GM18909 (cell line): Measurements from ENCODE around the gene GFI1.
"Not testable (repeated sequence)": the region's sequence is repeated elsewhere in the genome, so short reads cannot be mapped to it uniquely, and the experiment has no call there.

Experiments used
- ATAC-seq: cut with Tn5 transposase; IDR thresholded peaks from one replicate; pipeline ENCODE4 v1.9.1; 2021; ENCODE audit warnings: mild to moderate bottlenecking; ENCODE audit not compliant: unreplicated experiment, poor library complexity

GFI1 gene

GRCh38 chr1:92486251-92487077 lies at the start of gene GFI1:
Gene GFI1, minus strand, starts transcription at chr1:92486925. Its CDS starts 3,438 bp downstream, at chr1:92483487.
- peak; percentile 34 for ATAC-seq

GRCh38 chr1:92532371-92532770 lies 45.6 kb upstream of the GFI1 start:
- ATAC-seq = not testable (repeated sequence)

- not testable (repeated sequence) for ATAC-seq
Observed at GRCh38 chr1:92531939-92532338, 45.2 kb upstream of the GFI1 start.

GRCh38 chr1:92527670-92528069 lies 40.9 kb upstream of the GFI1 start:
- ATAC-seq = no peak

GRCh38 chr1:92524944-92525590 lies 38.3 kb upstream of the GFI1 start:
- not testable (repeated sequence) for ATAC-seq

GRCh38 chr1:92519043-92519442 lies 32.3 kb upstream of the GFI1 start:
- ATAC-seq = no peak

- no peak for ATAC-seq
Observed at GRCh38 chr1:92516574-92516973, 29.8 kb upstream of the GFI1 start.

GRCh38 chr1:92515796-92516201 lies 29.1 kb upstream of the GFI1 start:
- ATAC-seq = no peak

- ATAC-seq = peak; percentile 78
Observed at GRCh38 chr1:92511541-92511940, 24.8 kb upstream of the GFI1 start.

- peak; percentile 48 for ATAC-seq
Observed at GRCh38 chr1:92509619-92510018, 22.9 kb upstream of the GFI1 start.

GRCh38 chr1:92505015-92505692 lies 18.4 kb upstream of the GFI1 start:
- ATAC-seq = no peak

- no peak for ATAC-seq
Observed at GRCh38 chr1:92504291-92505014, 17.7 kb upstream of the GFI1 start.

- ATAC-seq = no peak
Observed at GRCh38 chr1:92503926-92504285, 17.2 kb upstream of the GFI1 start.

GRCh38 chr1:92503043-92503925 lies 16.6 kb upstream of the GFI1 start:
- ATAC-seq = no peak

- peak; percentile 65 for ATAC-seq
Observed at GRCh38 chr1:92502247-92502646, 15.5 kb upstream of the GFI1 start.

- no peak for ATAC-seq
Observed at GRCh38 chr1:92500552-92500951, 13.8 kb upstream of the GFI1 start.

- no peak for ATAC-seq
Observed at GRCh38 chr1:92495392-92496063, 8.8 kb upstream of the GFI1 start.

GRCh38 chr1:92494485-92495141 lies 7.9 kb upstream of the GFI1 start:
- no peak for ATAC-seq

GRCh38 chr1:92493139-92493538 lies 6.4 kb upstream of the GFI1 start:
- no peak for ATAC-seq
